Testis (tissue), 3 donors: ENCODE data around the gene HDHD3. TPM values are rescaled to one million over a fixed set of nuclear protein-coding genes. Genes with fewer than 3 reads are reported as not detected.

Experiments used
- DNase-seq: peaks from one replicate; pipeline ENCODE4 v3.0.0-alpha.2; 2019
- H3K27ac ChIP-seq, 2 donors: fragments of 200-600 bp; sonication (generic); one replicate each; pipeline ENCODE4 v1.5.1; 2019
- H3K27me3 ChIP-seq: fragments of 200-600 bp; sonication (generic); one replicate; pipeline ENCODE4 v1.5.1; 2019
- H3K36me3 ChIP-seq: fragments of 200-600 bp; sonication (generic); one replicate; pipeline ENCODE4 v1.5.1; 2017; ENCODE audit warnings: low read depth; ENCODE audit errors: missing control alignments
- H3K4me1 ChIP-seq: fragments of 200-600 bp; sonication (generic); one replicate; pipeline ENCODE4 v1.5.1; 2019
- H3K4me3 ChIP-seq, 2 donors: fragments of 200-600 bp; sonication (generic); one replicate each; pipeline ENCODE4 v1.5.1; 2017 to 2019
- H3K9me3 ChIP-seq: fragments of 200-600 bp; sonication (generic); one replicate; pipeline ENCODE4 v1.5.1; 2017
- POLR2A ChIP-seq: fragments of 450-650 bp; IDR thresholded peaks from one replicate; pipeline ENCODE4 v1.6.1; 2017; ENCODE audit warnings: antibody characterized with exemption, mild to moderate bottlenecking, moderate library complexity
- WGBS, 2 donors: methylation state at CpG; one replicate each; pipeline ENCODE4 v1.1.5; 2018; 5-methylcytosine and 5-hydroxymethylcytosine counted together
- intact Hi-C: fragments of 100-400 bp; cut with DNase I; formaldehyde crosslinking; loops from one replicate; pipeline ENCODE4 v1.15.1; 2023; ENCODE audit warnings: low total_unique reads
- polyA plus RNA-seq: library from polyadenylated mRNA; stranded (reverse); fragments of 350-450 nt; fragmentation: Illumina TruSeq; extraction: RNeasy Lipid Tissue Mini Kit (QIAGEN cat#74804); gene quantifications from one replicate; pipeline ENCODE4 v1.2.3, GENCODE V29; 2014; ENCODE audit warnings: low read depth, low replicate concordance; ENCODE audit not compliant: insufficient read depth
- total RNA-seq, 2 donors: library from RNA; depleted of rRNA; stranded (reverse); fragments of >200 nt; gene quantifications; one replicate each; pipeline ENCODE4 v1.2.3, GENCODE V29; 2016
- TF ChIP-seq, protein P1 (sequence below), 3 experiments: fragments of 450-650 bp in 2 of 3; fragments of 200-600 bp in 1 of 3; sonication (generic) in 1 of 3; IDR thresholded peaks; one replicate each; pipeline ENCODE4 v1.5.1; 2016 to 2019; ENCODE audit warnings: antibody characterized with exemption in 3 of 3, mild to moderate bottlenecking in 2 of 3, moderate library complexity in 1 of 3

HDHD3 gene
- total and polyA plus RNA-seq, 3 donors from 2014 or later: 13.8 to 32.9 (median 22.9) TPM

DNA sequence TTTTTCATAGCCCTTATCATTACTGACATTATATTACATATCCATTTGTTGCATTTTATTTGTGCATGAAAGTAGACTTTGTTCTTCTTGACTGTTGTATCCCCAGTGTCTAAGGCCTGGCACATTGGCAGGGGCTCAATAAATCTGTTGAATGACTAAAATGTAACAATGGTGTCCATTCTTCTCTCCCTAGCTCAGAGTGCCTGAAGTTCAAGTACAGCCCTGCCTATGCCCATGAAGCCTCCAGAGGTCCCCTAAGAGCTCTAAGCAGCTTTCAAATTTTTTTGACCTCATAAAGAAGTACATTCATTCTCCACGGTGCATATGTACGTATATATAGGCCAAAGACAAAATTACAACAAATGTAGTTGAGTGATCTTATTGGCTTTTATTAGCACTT lies 31.6 kb downstream of the HDHD3 start:
- Histone ChIP-seq H3K4me3 (no peak overlapping the region), H3K9me3 (no peaks in the 10 kb centered on the region), H3K36me3 (no peaks in the 10 kb centered on the region), H3K27ac (peak overlapping the region; percentile 41 to 58), H3K4me1 (peaks cover 16% of the 10 kb centered on the region), H3K27me3 (no peaks in the 10 kb centered on the region)
- TF ChIP-seq, protein P1, sequence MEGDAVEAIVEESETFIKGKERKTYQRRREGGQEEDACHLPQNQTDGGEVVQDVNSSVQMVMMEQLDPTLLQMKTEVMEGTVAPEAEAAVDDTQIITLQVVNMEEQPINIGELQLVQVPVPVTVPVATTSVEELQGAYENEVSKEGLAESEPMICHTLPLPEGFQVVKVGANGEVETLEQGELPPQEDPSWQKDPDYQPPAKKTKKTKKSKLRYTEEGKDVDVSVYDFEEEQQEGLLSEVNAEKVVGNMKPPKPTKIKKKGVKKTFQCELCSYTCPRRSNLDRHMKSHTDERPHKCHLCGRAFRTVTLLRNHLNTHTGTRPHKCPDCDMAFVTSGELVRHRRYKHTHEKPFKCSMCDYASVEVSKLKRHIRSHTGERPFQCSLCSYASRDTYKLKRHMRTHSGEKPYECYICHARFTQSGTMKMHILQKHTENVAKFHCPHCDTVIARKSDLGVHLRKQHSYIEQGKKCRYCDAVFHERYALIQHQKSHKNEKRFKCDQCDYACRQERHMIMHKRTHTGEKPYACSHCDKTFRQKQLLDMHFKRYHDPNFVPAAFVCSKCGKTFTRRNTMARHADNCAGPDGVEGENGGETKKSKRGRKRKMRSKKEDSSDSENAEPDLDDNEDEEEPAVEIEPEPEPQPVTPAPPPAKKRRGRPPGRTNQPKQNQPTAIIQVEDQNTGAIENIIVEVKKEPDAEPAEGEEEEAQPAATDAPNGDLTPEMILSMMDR (IDR thresholded peaks at IDR 0.05): no peak
- no peak for TF ChIP-seq POLR2A
- intact Hi-C loops: no loop called here
- DNase-seq: peak; percentile 83
- 55 to 57% methylated on average over 2 of the region's 2 CpGs for WGBS, 2 donors

- H3K4me3 ChIP-seq: no peak overlapping the region
- peak overlapping the region; percentile 52 to 72 for H3K27ac ChIP-seq
- intact Hi-C loops: no loop called here
- TF ChIP-seq, protein P1 (IDR thresholded peaks at IDR 0.05): no peak
- no peak for TF ChIP-seq POLR2A
- peak; percentile 87 for DNase-seq
- no peaks in the 10 kb centered on the region for H3K27me3 ChIP-seq
- 63 to 64% methylated on average over 1 of the region's 1 CpG for WGBS, 2 donors
- H3K36me3 ChIP-seq: no peaks in the 10 kb centered on the region
- H3K9me3 ChIP-seq: no peaks in the 10 kb centered on the region
- H3K4me1 ChIP-seq: peaks cover 17% of the 10 kb centered on the region
These were observed 33.0 kb downstream of the HDHD3 start for GRCh38 chr9:113343732-113344231.

GRCh38 chr9:113341712-113342410 lies 34.9 kb downstream of the HDHD3 start:
- WGBS, 2 donors: 75 to 82% methylated on average over 8 to 9 of the region's 9 CpGs
- Histone ChIP-seq H3K9me3 (no peaks in the 10 kb centered on the region), H3K4me1 (peaks cover 17% of the 10 kb centered on the region), H3K27ac (no peak overlapping the region), H3K27me3 (no peaks in the 10 kb centered on the region), H3K36me3 (no peaks in the 10 kb centered on the region), H3K4me3 (no peak overlapping the region)
- TF ChIP-seq, protein P1 (IDR thresholded peaks at IDR 0.05): no peak
- TF ChIP-seq POLR2A: no peak
- no peak for DNase-seq
- intact Hi-C loops: no loop called here

GRCh38 chr9:113340011-113340699 lies 36.6 kb downstream of the HDHD3 start, which contains the start of gene WDR31:
Gene WDR31 (minus strand): TSS chr9:113340275. CDS start chr9:113332022, 8,253 bp downstream.
- 0% methylated on average over 9 to 46 of the region's 46 CpGs for WGBS, 2 donors
- no peak for TF ChIP-seq POLR2A
- TF ChIP-seq, protein P1 (IDR thresholded peaks at IDR 0.05): no peak
- Histone ChIP-seq H3K27me3 (no peaks in the 10 kb centered on the region), H3K27ac (peak within 1 kb of the TSS; percentile 80 to 86), H3K9me3 (no peaks in the 10 kb centered on the region), H3K36me3 (no peaks in the 10 kb centered on the region), H3K4me1 (peaks cover 15% of the 10 kb centered on the region), H3K4me3 (peak within 1 kb of the TSS; percentile 89 to 95)
- intact Hi-C loops: no loop called here
- peak; percentile 89 for DNase-seq
